ENCODE data around the gene IFFO2.

IFFO2 gene

DNA sequence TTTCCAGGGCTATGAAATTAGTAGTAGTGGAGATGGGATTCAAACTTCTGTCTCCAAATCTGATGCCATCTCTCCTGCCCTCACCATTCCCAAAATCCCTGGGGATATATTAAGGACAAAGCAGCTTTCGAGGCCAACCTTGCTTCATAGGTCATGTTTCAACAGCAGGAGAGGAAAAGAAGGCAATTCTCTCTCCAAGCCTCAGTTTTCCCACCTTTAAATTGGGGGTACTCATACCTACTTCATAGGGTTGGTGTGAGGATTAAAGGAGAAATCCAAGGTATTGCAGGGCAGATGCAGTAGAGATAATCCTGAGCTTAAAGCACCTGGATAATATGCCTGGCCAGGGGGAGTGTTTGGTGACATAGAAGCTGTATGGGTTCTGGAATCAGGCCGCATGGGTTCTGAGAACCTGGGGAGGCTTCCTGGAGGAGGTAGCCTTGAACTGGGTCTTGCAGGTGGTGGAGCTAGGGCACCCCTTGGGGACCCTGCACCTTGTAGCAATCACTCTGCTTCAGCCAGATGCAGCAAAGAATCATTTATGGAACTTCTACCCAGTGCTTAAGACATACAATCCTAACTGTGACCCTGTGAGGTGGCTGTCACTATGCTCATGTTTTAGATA, 10.7 kb upstream of the IFFO2 start:
- no peaks in the 10 kb centered on the region for H3K79me2 ChIP-seq (ENCODE audit: insufficient read depth, low read length)
- H3K27me3 ChIP-seq (ENCODE audit: insufficient read depth, low read length), result peaks cover 7% of the 10 kb centered on the region; the same call in 1 of the 2 replicates
- no peak overlapping the region for H3K4me2 ChIP-seq (ENCODE audit: low read length)
- H3K9me2 ChIP-seq (ENCODE audit: low read depth, low read length), result no peaks in the 10 kb centered on the region
- H3K36me3 ChIP-seq (ENCODE audit: insufficient read depth, low read length), result no peaks in the 10 kb centered on the region
- no peaks in the 10 kb centered on the region for H3K9me3 ChIP-seq (ENCODE audit: low read length)
- no peak overlapping the region for H3K9ac ChIP-seq (ENCODE audit: low read length)
- TF ChIP-seq EZH2 (IDR thresholded peaks at IDR 0.05; ENCODE audit: borderline replicate concordance, low read length), result no peak
- TF ChIP-seq CTCF (IDR thresholded peaks at IDR 0.05; ENCODE audit: low read length), result no peak
- no peak overlapping the region for H3K27ac ChIP-seq (ENCODE audit: low read depth, low read length, poor library complexity, severe bottlenecking)
- H3F3A ChIP-seq (ENCODE audit: insufficient read depth, low read length), result no peaks in the 10 kb centered on the region
- H2AFZ ChIP-seq (ENCODE audit: low read length), result no peak overlapping the region
- no peaks in the 10 kb centered on the region for H3K4me1 ChIP-seq (ENCODE audit: insufficient read depth, low read length, severe bottlenecking)
- H4K20me1 ChIP-seq (ENCODE audit: insufficient read depth, low read length), result no peaks in the 10 kb centered on the region
- H3K4me3 ChIP-seq (ENCODE audit: low read depth, low read length, poor library complexity, severe bottlenecking), result no peak overlapping the region

DNA sequence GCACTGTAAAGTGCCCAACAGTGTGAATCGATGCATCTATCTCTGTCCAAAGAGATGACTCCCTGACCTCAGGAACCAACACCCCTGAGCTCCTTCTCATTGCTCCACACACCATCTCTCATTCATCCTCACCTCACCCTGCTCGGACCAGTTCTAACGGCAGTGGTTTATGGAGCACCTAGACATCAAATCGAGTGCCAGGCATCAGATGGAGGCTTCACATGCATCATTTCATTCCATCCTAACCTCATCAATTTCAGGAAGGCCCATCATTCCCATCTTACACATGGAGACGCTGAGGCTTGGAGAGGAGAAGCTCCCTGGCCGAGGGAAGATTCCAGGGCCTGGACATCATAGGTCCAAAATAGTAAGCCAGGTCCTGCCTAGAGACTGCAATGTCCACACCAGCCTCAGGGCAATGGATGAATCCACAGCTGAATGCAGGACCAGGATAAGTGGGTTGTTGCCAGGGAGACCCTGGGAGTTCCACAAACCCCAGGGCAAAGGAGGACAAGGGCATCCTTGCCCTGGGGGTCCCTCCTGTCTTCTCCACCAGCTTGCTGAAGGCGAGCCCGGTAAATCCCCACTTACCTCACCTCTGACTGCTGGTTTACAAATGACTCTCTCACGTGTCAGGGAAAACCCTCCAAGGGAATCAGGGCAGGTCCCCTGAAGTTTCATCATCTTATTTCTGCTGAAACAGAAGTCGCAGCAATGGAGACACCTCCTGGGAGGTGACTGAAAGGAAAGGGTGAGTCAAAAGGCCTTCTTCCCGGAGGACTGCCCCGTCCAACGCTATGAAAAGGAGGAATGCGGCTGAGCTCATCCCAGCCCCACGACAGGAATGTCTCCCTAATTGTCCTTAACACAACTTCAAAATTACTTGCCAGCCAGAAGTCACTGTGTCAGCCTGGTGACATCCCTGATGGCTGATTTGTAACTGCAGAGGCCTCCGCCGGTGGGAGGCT, 9.0 kb upstream of the IFFO2 start:
- Histone ChIP-seq H3K4me1 (ENCODE audit: insufficient read depth, low read length, severe bottlenecking) (no peaks in the 10 kb centered on the region), H3K9me2 (ENCODE audit: low read depth, low read length) (no peaks in the 10 kb centered on the region), H3K36me3 (ENCODE audit: insufficient read depth, low read length) (no peaks in the 10 kb centered on the region), H3K4me3 (ENCODE audit: low read depth, low read length, poor library complexity, severe bottlenecking) (no peak overlapping the region), H2AFZ (ENCODE audit: low read length) (no peak overlapping the region), H3K4me2 (ENCODE audit: low read length) (no peak overlapping the region), H3K27ac (ENCODE audit: low read depth, low read length, poor library complexity, severe bottlenecking) (no peak overlapping the region), H3F3A (ENCODE audit: insufficient read depth, low read length) (no peaks in the 10 kb centered on the region), H3K79me2 (ENCODE audit: insufficient read depth, low read length) (no peaks in the 10 kb centered on the region), H3K9me3 (ENCODE audit: low read length) (no peaks in the 10 kb centered on the region), H3K27me3 (ENCODE audit: insufficient read depth, low read length) (peaks cover 7% of the 10 kb centered on the region; the same call in 1 of the 2 replicates), H3K9ac (ENCODE audit: low read length) (no peak overlapping the region), H4K20me1 (ENCODE audit: insufficient read depth, low read length) (no peaks in the 10 kb centered on the region)
- TF ChIP-seq CTCF (IDR thresholded peaks at IDR 0.05; ENCODE audit: low read length) (no peak), EZH2 (IDR thresholded peaks at IDR 0.05; ENCODE audit: borderline replicate concordance, low read length) (no peak)

DNA sequence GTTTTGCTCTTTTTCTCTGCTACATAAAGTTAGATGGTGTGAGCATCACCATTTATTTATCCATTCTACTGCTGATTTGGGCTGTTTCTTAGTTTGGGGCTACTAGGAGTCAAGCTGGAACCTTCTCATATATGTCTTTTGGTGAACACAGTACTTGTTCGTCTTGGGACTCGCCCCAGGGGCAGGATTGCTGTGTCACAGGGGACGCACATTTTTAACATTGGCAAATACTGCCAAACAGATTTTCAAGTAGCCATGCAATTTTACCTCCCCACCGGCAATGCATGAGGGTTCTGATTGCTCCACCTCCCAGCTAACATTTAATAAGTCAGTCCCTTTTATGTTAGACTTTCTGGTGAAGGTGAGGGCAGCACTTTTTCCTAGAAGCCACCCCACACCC, 7.5 kb upstream of the IFFO2 start:
- peaks cover 7% of the 10 kb centered on the region; the same call in 1 of the 2 replicates for H3K27me3 ChIP-seq (ENCODE audit: insufficient read depth, low read length)
- H4K20me1 ChIP-seq (ENCODE audit: insufficient read depth, low read length), result no peaks in the 10 kb centered on the region

More for the DNA sequence above, 7.5 kb upstream of the IFFO2 start:
- Histone ChIP-seq H3K9me3 (ENCODE audit: low read length) (no peaks in the 10 kb centered on the region), H3K36me3 (ENCODE audit: insufficient read depth, low read length) (no peaks in the 10 kb centered on the region), H3K4me3 (ENCODE audit: low read depth, low read length, poor library complexity, severe bottlenecking) (no peak overlapping the region), H2AFZ (ENCODE audit: low read length) (no peak overlapping the region), H3K9me2 (ENCODE audit: low read depth, low read length) (no peaks in the 10 kb centered on the region), H3K27ac (ENCODE audit: low read depth, low read length, poor library complexity, severe bottlenecking) (no peak overlapping the region), H3K4me2 (ENCODE audit: low read length) (no peak overlapping the region), H3K9ac (ENCODE audit: low read length) (no peak overlapping the region), H3K4me1 (ENCODE audit: insufficient read depth, low read length, severe bottlenecking) (no peaks in the 10 kb centered on the region), H3F3A (ENCODE audit: insufficient read depth, low read length) (no peaks in the 10 kb centered on the region), H3K79me2 (ENCODE audit: insufficient read depth, low read length) (no peaks in the 10 kb centered on the region)
- TF ChIP-seq CTCF (IDR thresholded peaks at IDR 0.05; ENCODE audit: low read length) (no peak), EZH2 (IDR thresholded peaks at IDR 0.05; ENCODE audit: borderline replicate concordance, low read length) (no peak)

Measured in OCI-LY1 (cell line).